NT2/D1 (cell line): ENCODE data around the gene NFIA.

Experiments
- SUZ12 ChIP-seq: IDR thresholded peaks from 2 replicates; pipeline ENCODE4 v1.6.1; 2011; ENCODE audit not compliant: insufficient read length, insufficient read depth; ENCODE audit errors: extremely low read depth
- YY1 ChIP-seq: IDR thresholded peaks from 2 replicates; pipeline ENCODE4 v1.6.1; 2011; ENCODE audit not compliant: insufficient read length, insufficient read depth
- ZNF274 ChIP-seq: IDR thresholded peaks from 2 replicates; pipeline ENCODE4 v1.6.1; 2011; ENCODE audit warnings: mild to moderate bottlenecking, low read depth, low read length

DNA sequence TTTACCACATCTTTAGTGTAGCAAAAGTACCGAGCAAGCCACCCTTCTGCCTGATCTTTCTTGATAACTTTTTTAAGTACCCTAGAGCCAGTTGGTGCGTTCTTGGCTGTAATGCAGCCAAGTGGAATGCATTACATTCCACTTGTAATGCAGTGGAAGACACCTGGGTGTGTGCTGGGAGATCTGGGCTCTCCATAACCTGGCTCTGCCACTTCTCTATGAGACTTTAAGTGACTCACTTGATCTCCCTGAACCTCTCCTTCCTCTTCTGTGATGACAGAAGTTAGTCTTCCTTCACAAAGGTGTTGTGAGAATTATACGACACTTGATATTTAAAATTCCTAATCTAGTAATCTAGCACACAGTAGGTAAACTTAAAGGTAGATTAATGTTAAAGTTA, 35.3 kb upstream of the NFIA start:
- TF ChIP-seq SUZ12 (no peak), YY1 (no peak), ZNF274 (no peak)
